Lower lobe of right lung (tissue), 2 donors: ENCODE results near the gene TRIM65. TPM values are rescaled to one million over a fixed set of nuclear protein-coding genes. Genes with fewer than 3 reads are reported as not detected.

Source experiments
- ATAC-seq, 2 donors: fragments of 200-7000 bp; cut with Tn5 transposase; one replicate each; pipeline ENCODE4 v1.9.1; 2020 to 2022; ENCODE audit warnings: mild to moderate bottlenecking in 2 of 2, moderate library complexity in 2 of 2
- DNase-seq: peaks from one replicate; pipeline ENCODE4 v3.0.0-alpha.2; 2020
- H3K27ac ChIP-seq: fragments of 200-600 bp; one replicate; pipeline ENCODE4 v1.8.0; 2022
- H3K27me3 ChIP-seq: fragments of 200-600 bp; one replicate; pipeline ENCODE4 v1.8.0; 2022; ENCODE audit warnings: low read depth
- H3K36me3 ChIP-seq: fragments of 200-600 bp; one replicate; pipeline ENCODE4 v1.8.0; 2022; ENCODE audit warnings: mild to moderate bottlenecking
- H3K4me1 ChIP-seq: fragments of 200-600 bp; one replicate; pipeline ENCODE4 v1.8.0; 2022
- H3K4me3 ChIP-seq: fragments of 200-600 bp; one replicate; pipeline ENCODE4 v1.8.0; 2022; ENCODE audit warnings: mild to moderate bottlenecking
- H3K9me3 ChIP-seq: fragments of 200-600 bp; one replicate; pipeline ENCODE4 v1.8.0; 2022
- intact Hi-C: fragments of 100-400 bp; cut with DNase I; formaldehyde crosslinking; loops from one replicate; pipeline ENCODE4 v1.11.0; 2022
- total RNA-seq: library from RNA; stranded (reverse); fragmentation: NEBNext Ultra II Directional; extraction: Animal tissue kit (Norgen Biotek cat#: 25700); gene quantifications from one replicate; pipeline ENCODE4 v1.2.1, GENCODE V29; 2021
- TF ChIP-seq, protein P1 (sequence below): fragments of 200-600 bp; IDR thresholded peaks from one replicate; pipeline ENCODE4 v1.8.0; 2022; ENCODE audit warnings: antibody characterized with exemption, mild to moderate bottlenecking
- donor health status: DM: no; HTN: yes; CAD: no; lungs with severe emphysema.

TRIM65 gene
- total RNA-seq, 1 donor from 2014 or later: 32.4 TPM

DNA sequence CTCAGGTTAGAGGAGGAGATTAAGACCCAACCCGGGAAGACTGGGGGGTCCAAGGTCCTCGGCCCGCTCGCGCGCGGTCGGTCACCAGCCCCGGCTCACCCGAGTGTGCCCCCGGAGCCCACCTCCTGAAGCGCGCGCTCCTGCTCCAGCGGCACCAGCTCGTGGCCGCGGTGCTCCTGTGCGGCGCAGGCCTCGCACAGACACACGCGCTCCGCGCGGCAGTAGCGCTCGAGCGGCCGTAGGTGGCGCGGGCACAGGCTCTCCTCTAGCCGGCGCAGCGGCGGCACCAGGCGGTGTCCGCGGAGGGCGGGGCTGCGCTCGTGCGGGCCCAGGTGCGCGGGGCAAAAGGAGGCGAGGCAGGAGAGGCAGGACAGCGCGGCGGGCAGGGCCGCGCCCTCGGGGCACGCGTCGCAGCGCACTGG lies 19.0 kb downstream of the TRIM65 start:
- Histone ChIP-seq H3K4me1 (peaks cover 54% of the 10 kb centered on the region), H3K27ac (peak overlapping the region; percentile 93), H3K36me3 (peaks cover 25% of the 10 kb centered on the region), H3K9me3 (no peaks in the 10 kb centered on the region), H3K27me3 (no peaks in the 10 kb centered on the region), H3K4me3 (peak overlapping the region; percentile 67)
- DNase-seq (peak; percentile 86), ATAC-seq (peak; percentile 83 to 84)
- intact Hi-C loops: no loop called here
- TF ChIP-seq, protein P1, sequence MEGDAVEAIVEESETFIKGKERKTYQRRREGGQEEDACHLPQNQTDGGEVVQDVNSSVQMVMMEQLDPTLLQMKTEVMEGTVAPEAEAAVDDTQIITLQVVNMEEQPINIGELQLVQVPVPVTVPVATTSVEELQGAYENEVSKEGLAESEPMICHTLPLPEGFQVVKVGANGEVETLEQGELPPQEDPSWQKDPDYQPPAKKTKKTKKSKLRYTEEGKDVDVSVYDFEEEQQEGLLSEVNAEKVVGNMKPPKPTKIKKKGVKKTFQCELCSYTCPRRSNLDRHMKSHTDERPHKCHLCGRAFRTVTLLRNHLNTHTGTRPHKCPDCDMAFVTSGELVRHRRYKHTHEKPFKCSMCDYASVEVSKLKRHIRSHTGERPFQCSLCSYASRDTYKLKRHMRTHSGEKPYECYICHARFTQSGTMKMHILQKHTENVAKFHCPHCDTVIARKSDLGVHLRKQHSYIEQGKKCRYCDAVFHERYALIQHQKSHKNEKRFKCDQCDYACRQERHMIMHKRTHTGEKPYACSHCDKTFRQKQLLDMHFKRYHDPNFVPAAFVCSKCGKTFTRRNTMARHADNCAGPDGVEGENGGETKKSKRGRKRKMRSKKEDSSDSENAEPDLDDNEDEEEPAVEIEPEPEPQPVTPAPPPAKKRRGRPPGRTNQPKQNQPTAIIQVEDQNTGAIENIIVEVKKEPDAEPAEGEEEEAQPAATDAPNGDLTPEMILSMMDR: peak; percentile 49

- peaks cover 25% of the 10 kb centered on the region for H3K36me3 ChIP-seq
- intact Hi-C loops: no loop called here
- ATAC-seq (peak; percentile 63 to 75), DNase-seq (peak; percentile 85)
- no peaks in the 10 kb centered on the region for H3K9me3 ChIP-seq
- H3K4me3 ChIP-seq: peak overlapping the region; percentile 67
- H3K4me1 ChIP-seq: peaks cover 60% of the 10 kb centered on the region
- TF ChIP-seq, protein P1: no peak
- H3K27ac ChIP-seq: peak overlapping the region; percentile 93
- no peaks in the 10 kb centered on the region for H3K27me3 ChIP-seq
These were observed 19.6 kb downstream of the TRIM65 start for GRCh38 chr17:75876938-75877751.

DNA sequence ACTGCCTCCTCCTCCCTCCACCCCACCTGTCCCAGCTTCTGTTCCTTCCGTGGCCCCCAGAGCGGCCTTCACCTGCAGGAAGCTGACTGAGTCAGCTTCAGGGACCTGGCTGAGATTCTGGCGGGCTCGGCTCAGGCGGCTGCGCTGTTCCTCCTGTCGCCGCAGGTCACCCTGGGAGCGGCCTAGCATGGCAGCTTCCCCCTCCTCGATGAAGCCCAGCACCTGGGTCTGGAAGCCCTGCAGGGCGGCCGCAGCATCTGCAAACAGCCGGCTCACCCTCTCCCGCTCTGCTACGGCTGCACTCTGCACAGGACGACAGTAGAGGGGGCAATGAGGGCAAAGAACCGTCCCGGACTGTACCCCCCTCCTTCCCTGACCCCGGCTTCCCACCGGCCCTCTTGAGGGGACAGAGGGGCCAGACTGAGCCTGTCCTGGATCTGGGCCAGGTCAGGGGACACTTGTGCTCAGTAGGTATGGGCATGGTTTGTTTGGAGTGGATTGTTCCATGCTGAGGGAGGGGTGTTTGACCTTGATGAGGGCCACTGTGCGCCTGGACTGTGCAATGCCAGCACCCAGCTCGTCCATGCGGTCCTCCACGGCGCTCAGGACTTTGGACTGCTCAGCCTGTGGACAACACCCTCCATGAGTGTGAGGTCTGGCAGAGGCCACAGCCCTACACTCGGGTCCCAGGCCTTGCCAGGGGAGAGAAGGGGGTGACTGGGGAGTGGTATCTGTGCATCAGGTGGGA lies 20.4 kb downstream of the TRIM65 start:
- peaks cover 25% of the 10 kb centered on the region for H3K36me3 ChIP-seq
- TF ChIP-seq, protein P1: no peak
- intact Hi-C loops: no loop called here
- peak; percentile 73 for DNase-seq
- no peaks in the 10 kb centered on the region for H3K9me3 ChIP-seq
- ATAC-seq: peak; percentile 47 to 51
- peak overlapping the region; percentile 93 for H3K27ac ChIP-seq
- peak overlapping the region; percentile 67 for H3K4me3 ChIP-seq
- peaks cover 60% of the 10 kb centered on the region for H3K4me1 ChIP-seq
- H3K27me3 ChIP-seq: no peaks in the 10 kb centered on the region

- no peaks in the 10 kb centered on the region for H3K27me3 ChIP-seq
- no peaks in the 10 kb centered on the region for H3K9me3 ChIP-seq
- DNase-seq: no peak
- intact Hi-C loops: no loop called here
- TF ChIP-seq, protein P1: no peak
- no peak for ATAC-seq
- H3K4me1 ChIP-seq: peaks cover 60% of the 10 kb centered on the region
- H3K36me3 ChIP-seq: peaks cover 25% of the 10 kb centered on the region
- H3K27ac ChIP-seq: peak overlapping the region; percentile 93
- H3K4me3 ChIP-seq: peak overlapping the region; percentile 67
These were observed 20.9 kb downstream of the TRIM65 start for GRCh38 chr17:75875940-75876189.

DNA sequence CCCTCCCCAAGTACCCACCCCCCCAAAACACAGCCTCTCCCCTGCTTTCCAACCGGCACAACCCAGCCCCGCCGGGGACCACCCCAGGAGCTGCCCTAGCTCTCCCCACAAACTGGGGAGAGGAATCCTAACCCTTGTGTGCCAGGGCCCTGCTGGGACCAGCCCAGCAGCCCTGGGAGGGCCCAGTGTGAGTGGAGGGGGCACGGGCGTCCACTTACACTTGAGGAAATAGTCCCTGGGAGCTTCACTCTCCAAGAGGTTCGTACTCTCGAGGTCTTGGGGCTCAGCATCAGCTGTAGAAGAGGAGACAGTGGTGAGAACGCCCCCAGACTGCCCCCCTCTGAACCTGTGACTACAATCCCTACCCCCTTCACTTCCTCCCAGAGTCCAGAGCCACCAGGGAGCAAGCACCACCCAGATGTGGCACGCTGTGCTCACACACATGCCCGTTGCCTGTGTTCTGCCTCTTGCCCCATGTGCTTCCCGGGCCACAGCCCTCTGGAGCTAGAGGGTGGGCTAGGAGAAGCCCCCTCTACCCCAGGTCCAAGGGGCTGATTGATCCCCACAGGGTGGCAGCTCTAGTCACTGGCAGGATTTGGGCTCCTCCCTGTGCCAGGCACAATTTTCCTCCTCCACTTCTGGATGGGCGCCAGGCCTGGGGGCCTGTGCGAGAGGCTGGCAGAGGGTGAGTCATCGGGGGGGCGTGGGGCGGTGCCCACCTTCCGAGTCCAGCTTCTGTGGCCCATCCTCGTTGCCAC lies 21.4 kb downstream of the TRIM65 start:
- intact Hi-C loops: no loop called here

More for the DNA sequence above, 21.4 kb downstream of the TRIM65 start:
- no peak for DNase-seq
- TF ChIP-seq, protein P1: no peak
- Histone ChIP-seq H3K9me3 (no peaks in the 10 kb centered on the region), H3K27me3 (no peaks in the 10 kb centered on the region), H3K4me3 (peak overlapping the region; percentile 67), H3K4me1 (peaks cover 60% of the 10 kb centered on the region), H3K27ac (peak overlapping the region; percentile 93), H3K36me3 (peaks cover 25% of the 10 kb centered on the region)
- no peak for ATAC-seq
